PC-9 (cell line): ENCODE results near the gene VASP. TPM values are rescaled to one million over a fixed set of nuclear protein-coding genes. Genes with fewer than 3 reads are reported as not detected.

Source experiments
- BruUV-seq: library from RNA; stranded (reverse); fragments of 400-500 nt; replicated peaks from 2 replicates; lab custom pipeline; 2021; lab: Mats Ljungman, UMichigan
- CTCF ChIA-PET: fragments of 300-600 bp; sonication (Branson Sonifier 250); formaldehyde crosslinking; loops from one replicate; lab custom pipeline; 2022; ENCODE audit warnings: antibody characterized with exemption; lab: Charles Lee
- POLR2A ChIA-PET: fragments of 300-600 bp; sonication (Branson Sonifier 250); formaldehyde crosslinking; loops from one replicate; lab custom pipeline; 2022; ENCODE audit warnings: antibody characterized with exemption; ENCODE audit not compliant: unreplicated experiment; lab: Charles Lee
- DNase-seq, 2 experiments: peaks; one replicate each; pipeline versions ENCODE4 v3.0.0 to v3.0.0-alpha.2; 2015 to 2022; ENCODE audit warnings: mixed read lengths in 1 of 2
- H2AFZ ChIP-seq: fragments of 200-600 bp; sonication (generic); 2 replicates; pipeline ENCODE4 v1.8.1; 2017; ENCODE audit warnings: antibody characterized with exemption
- H3F3A ChIP-seq: fragments of 200-600 bp; sonication (generic); 2 replicates; pipeline ENCODE4 v1.8.1; 2017; ENCODE audit warnings: antibody characterized with exemption, mild to moderate bottlenecking, low read depth; ENCODE audit not compliant: insufficient read depth
- H3K27ac ChIP-seq: fragments of 200-600 bp; sonication (generic); 2 replicates; pipeline ENCODE4 v1.6.1; 2016; ENCODE audit warnings: mixed run types
- H3K27me3 ChIP-seq: fragments of 200-600 bp; sonication (generic); 2 replicates; pipeline ENCODE4 v1.6.1; 2016; ENCODE audit warnings: low read depth, mixed run types; ENCODE audit not compliant: insufficient read depth
- H3K36me3 ChIP-seq: fragments of 200-600 bp; sonication (generic); 2 replicates; pipeline ENCODE4 v1.6.1; 2016; ENCODE audit warnings: low read depth, mixed run types
- H3K4me1 ChIP-seq: fragments of 200-600 bp; sonication (generic); replicated peaks from 2 replicates; pipeline ENCODE4 v1.6.1; 2016; ENCODE audit warnings: mixed run types; ENCODE audit not compliant: insufficient read depth
- H3K4me2 ChIP-seq: fragments of 200-600 bp; sonication (generic); 2 replicates; pipeline ENCODE4 v1.6.1; 2017; ENCODE audit warnings: mixed run types
- H3K4me3 ChIP-seq: fragments of 200-600 bp; sonication (generic); 2 replicates; pipeline ENCODE4 v1.6.1; 2016; ENCODE audit warnings: mixed run types
- H3K79me2 ChIP-seq: fragments of 200-600 bp; sonication (generic); 2 replicates; pipeline ENCODE4 v1.6.1; 2017; ENCODE audit warnings: low read depth, mixed run types
- H3K9me2 ChIP-seq: fragments of 200-600 bp; sonication (generic); 2 replicates; pipeline ENCODE4 v1.8.1; 2017; ENCODE audit warnings: mild to moderate bottlenecking; ENCODE audit not compliant: insufficient read depth
- H3K9me3 ChIP-seq: fragments of 200-600 bp; sonication (generic); 2 replicates; pipeline ENCODE4 v1.8.1; 2016; ENCODE audit warnings: low read depth; ENCODE audit not compliant: insufficient read depth
- H4K20me1 ChIP-seq: fragments of 200-600 bp; sonication (generic); 2 replicates; pipeline ENCODE4 v1.8.1; 2017; ENCODE audit not compliant: insufficient read depth
- CTCF ChIP-seq: fragments of 200-600 bp; sonication (generic); conservative IDR thresholded peaks from 2 replicates; pipeline ENCODE4 v1.6.1; 2017; ENCODE audit warnings: mixed run types, antibody characterized with exemption, mild to moderate bottlenecking, moderate library complexity
- EZH2 ChIP-seq: fragments of 200-600 bp; sonication (generic); IDR thresholded peaks from 2 replicates; pipeline ENCODE4 v1.8.0; 2017; ENCODE audit warnings: antibody characterized with exemption, low read depth
- intact Hi-C: fragments of 100-400 bp; cut with micrococcal nuclease; formaldehyde crosslinking; loops from one replicate; pipeline ENCODE4 v1.10.0; 2022; ENCODE audit not compliant: unreplicated experiment
- total RNA-seq: library from RNA; stranded (reverse); gene quantifications from 2 replicates; pipeline ENCODE4 v1.2.3, GENCODE V29; 2021

Gene VASP
- total RNA-seq, 1 experiment from 2014 or later, result 123 TPM

DNA sequence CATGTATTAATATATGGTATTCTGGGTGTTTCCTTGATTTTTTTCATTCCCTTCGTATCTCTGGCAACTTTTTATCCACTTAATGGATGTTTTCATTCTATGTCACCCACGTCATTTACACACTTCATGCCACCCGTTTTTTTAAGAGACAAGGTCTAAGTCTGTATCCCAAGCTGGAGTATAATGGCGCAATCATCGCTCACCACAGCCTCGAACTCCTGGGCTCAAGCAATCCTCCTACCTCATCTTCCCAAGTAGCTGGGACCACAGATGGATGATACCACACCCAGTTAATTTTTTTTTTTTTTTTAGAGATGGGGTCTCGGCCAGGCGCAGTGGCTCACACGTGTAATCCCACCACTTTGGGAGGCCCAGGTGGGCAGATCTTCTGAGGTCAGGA, 3.4 kb upstream of the VASP start:
- CTCF ChIA-PET, result no interaction called here
- intact Hi-C loops, result no loop called here
- Histone ChIP-seq H3K79me2 (peaks cover 25% of the 10 kb centered on the region), H3K27ac (no peak overlapping the region), H3K9me2 (no peaks in the 10 kb centered on the region), H2AFZ (no peak overlapping the region), H3K36me3 (no peaks in the 10 kb centered on the region), H3K4me3 (no peak overlapping the region), H3K27me3 (no peaks in the 10 kb centered on the region), H3K4me1 (peaks cover 15% of the 10 kb centered on the region), H3K4me2 (no peak overlapping the region), H3K9me3 (no peaks in the 10 kb centered on the region), H4K20me1 (no peaks in the 10 kb centered on the region), H3F3A (peaks cover 35% of the 10 kb centered on the region)
- POLR2A ChIA-PET, result no interaction called here
- DNase-seq, result no peak
- BruUV-seq, result no TSS peak
- TF ChIP-seq EZH2 (no peak), CTCF (no peak)

DNA sequence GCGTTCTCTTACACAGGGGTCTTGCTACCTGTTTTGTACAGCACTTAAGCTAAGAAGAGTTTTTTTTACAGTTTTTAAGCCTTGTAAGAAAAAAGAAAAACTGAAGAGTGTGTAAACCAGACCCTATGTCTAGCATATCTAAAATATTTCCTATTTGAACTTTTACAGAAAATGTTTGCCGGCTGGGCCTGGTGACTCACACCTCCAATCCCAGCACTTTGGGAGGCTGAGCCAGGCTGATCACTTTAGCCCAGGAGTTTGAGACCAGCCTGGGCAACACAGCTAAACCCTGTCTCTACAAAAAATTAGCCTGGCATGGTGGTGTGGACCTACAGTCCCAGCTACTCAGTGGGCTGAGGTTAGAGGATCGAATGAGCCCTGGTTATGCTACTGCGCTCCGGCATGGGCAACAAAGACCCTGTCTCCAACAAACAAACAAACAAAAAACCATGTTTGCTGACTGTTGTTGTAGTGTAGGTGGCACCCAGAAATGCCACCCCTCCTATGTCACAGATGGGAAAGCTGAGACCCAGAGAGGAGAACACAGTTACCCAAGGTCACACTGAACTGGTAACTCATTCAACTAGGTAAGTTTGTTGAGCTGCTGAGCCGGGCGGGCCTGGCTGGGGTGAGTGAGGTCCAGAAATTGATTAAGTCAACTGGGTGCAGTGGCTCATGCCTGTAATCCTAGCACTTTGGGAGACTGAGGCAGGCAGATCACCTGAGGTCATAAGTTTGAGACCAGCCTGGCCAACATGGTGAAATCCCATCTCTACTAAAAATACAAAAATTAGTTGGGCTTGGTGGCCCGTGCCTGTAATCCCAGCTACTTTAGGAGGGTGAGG, 1.9 kb upstream of the VASP start:
- ChIA-PET POLR2A (no interaction called here), CTCF (interaction anchor here (0.6 to 0.8 kb wide), 2 partner anchors 172 to 1002 kb away, joined by 3 read pairs; no protein-coding TSS in a partner anchor)
- BruUV-seq, result no TSS peak
- Histone ChIP-seq H3K27me3 (no peaks in the 10 kb centered on the region), H2AFZ (no peak overlapping the region), H3K4me3 (peak overlapping the region; percentile 97; the same call in 1 of the 2 replicates), H4K20me1 (peaks cover 9% of the 10 kb centered on the region), H3F3A (peaks cover 46% of the 10 kb centered on the region), H3K4me2 (peak overlapping the region; percentile 99), H3K27ac (peak overlapping the region; percentile 95), H3K9me2 (no peaks in the 10 kb centered on the region), H3K36me3 (no peaks in the 10 kb centered on the region), H3K79me2 (peaks cover 39% of the 10 kb centered on the region), H3K4me1 (peaks cover 21% of the 10 kb centered on the region), H3K9me3 (no peaks in the 10 kb centered on the region)
- DNase-seq, result no peak
- intact Hi-C loops, result loop anchor here (5.0 kb wide), 1 partner anchor 137 kb away; no protein-coding TSS in a partner anchor
- TF ChIP-seq CTCF, result no peak
- TF ChIP-seq EZH2, result no peak

DNA sequence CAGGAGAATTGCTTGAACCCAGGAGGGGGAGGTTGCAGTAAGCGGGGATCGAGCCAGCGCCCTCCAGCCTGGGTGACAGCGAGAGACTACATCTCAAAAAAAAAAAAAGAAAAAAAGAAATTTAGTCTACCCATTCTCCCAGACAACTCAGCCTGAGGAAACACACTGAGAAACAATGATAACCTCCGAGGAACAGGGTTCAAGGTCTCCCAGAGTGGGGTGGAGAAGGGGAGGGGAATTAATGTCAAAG, 1.4 kb upstream of the VASP start:
- peaks cover 45% of the 10 kb centered on the region for H3K79me2 ChIP-seq
- no peak for TF ChIP-seq EZH2
- no peak for TF ChIP-seq CTCF
- TSS peak; percentile 77 for BruUV-seq
- peaks cover 15% of the 10 kb centered on the region for H4K20me1 ChIP-seq
- peak overlapping the region; percentile 95 for H3K27ac ChIP-seq
- no peaks in the 10 kb centered on the region for H3K9me2 ChIP-seq
- H3K4me1 ChIP-seq, result peaks cover 21% of the 10 kb centered on the region
- no peak for DNase-seq
- no peaks in the 10 kb centered on the region for H3K9me3 ChIP-seq
- H3K36me3 ChIP-seq, result no peaks in the 10 kb centered on the region
- H3K4me3 ChIP-seq, result peak overlapping the region; percentile 97
- intact Hi-C loops, result loop anchor here (1.0 to 5.0 kb wide), 2 partner anchors 78 to 136 kb away; partner anchors contain the start of gene OPA3
- H2AFZ ChIP-seq, result peak overlapping the region; percentile 69
- peak overlapping the region; percentile 99 for H3K4me2 ChIP-seq
- H3F3A ChIP-seq, result peaks cover 46% of the 10 kb centered on the region
- CTCF ChIA-PET, result interaction anchor here (0.7 to 0.8 kb wide), 2 partner anchors 172 to 378 kb away, joined by 3 read pairs; no protein-coding TSS in a partner anchor
- POLR2A ChIA-PET, result no interaction called here
- no peaks in the 10 kb centered on the region for H3K27me3 ChIP-seq
